Spleen (tissue), 7 donors: ENCODE data around the gene LTBP1.

Experiments
- CTCF ChIP-seq, 11 experiments: fragments of 200-600 bp in 7 of 11; fragments of 450-650 bp in 4 of 11; sonication (generic) in 4 of 11; IDR thresholded peaks in 8 of 11; conservative IDR thresholded peaks in 3 of 11; 1 replicate in 7 of 11; 2 replicates in 4 of 11; pipeline versions ENCODE4 v1.4.0 to v1.8.0; 2016 to 2021; ENCODE audit warnings: antibody characterized with exemption in 11 of 11, inconsistent platforms in 4 of 11, mild to moderate bottlenecking in 1 of 11
- POLR2A ChIP-seq, 3 donors: fragments of 450-650 bp; IDR thresholded peaks; one replicate each; pipeline ENCODE4 v1.5.1; 2017; ENCODE audit warnings: antibody characterized with exemption in 3 of 3, mild to moderate bottlenecking in 1 of 3
- donor health status: DM: no; HTN: no; CAD: no; lungs with moderate emphysema.
- donor health status: DM: no; HTN: no; CAD: no.
- donor health status: DM: no; HTN: no; CAD: no.

GRCh38 chr2:33033606-33034081 is 86.9 kb downstream of the LTBP1 start:
- TF ChIP-seq CTCF (IDR thresholded peaks at IDR 0.05 in 8 of 11, conservative IDR thresholded peaks at IDR 0.05 in 3 of 11) = peak in 5 of 11 experiments; percentile 14 to 43 (median 19)
- no peak for TF ChIP-seq POLR2A (IDR thresholded peaks at IDR 0.05)
